ENCODE results near the gene OR6J1. TPM values are rescaled to one million over a fixed set of nuclear protein-coding genes. Genes with fewer than 3 reads are reported as not detected.
"Not testable (repeated sequence)": the region's sequence is repeated elsewhere in the genome, so short reads cannot be mapped to it uniquely, and the experiment has no call there.

Gene OR6J1
- total RNA-seq, 1 donor from 2014 or later = not detected

DNA sequence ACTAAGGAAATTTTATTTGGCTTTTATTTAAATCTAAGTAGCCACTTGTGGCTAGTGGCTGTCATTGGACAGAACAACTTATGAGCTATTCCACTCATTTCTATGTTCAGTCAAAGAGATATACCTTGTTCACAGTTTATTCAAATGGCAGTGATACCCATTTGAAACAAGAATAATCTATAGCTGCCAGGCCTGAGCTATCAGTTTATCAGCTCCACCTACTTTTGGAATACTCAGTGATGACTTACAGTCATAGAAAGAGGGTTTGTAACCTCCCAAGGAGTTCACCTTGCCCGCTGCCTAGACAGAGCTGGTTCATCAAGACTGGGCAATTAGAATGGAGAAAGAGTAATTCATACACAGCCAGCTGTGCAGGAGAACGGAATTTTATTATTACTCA is 50.6 kb downstream of the OR6J1 start:
- peaks cover 7% of the 10 kb centered on the region for H3K36me3 Mint-ChIP-seq (ENCODE audit: low read depth)
- H3K9me3 Mint-ChIP-seq = no peaks in the 10 kb centered on the region
- H3K27ac Mint-ChIP-seq = no peak overlapping the region
- peaks cover 13% of the 10 kb centered on the region for H3K27me3 Mint-ChIP-seq
- DNase-seq = no peak
- intact Hi-C loops (cut with micrococcal nuclease) = no loop called here
- peaks cover 27% of the 10 kb centered on the region for H3K4me1 Mint-ChIP-seq
- no peak overlapping the region for H3K4me3 Mint-ChIP-seq

DNA sequence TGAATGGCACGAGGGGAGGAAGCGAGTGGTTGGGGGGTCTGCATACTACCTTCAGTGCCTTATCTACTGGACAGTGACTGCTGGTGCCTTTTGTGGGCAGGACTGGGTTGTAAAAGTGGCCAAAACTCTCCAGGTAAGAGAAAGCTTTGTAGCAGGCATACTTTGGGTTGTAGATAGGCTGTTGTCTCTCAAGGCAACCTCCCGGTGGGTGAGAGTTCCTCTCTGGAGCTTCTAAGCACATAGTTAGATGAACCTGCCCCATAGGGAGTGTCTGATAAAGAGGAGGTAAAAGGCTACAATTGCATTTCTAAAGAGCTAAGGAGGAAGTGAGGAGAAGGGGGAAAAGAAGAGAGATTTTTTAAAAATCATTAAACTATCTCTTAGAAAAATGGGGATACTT is 51.0 kb downstream of the OR6J1 start:
- intact Hi-C loops (cut with micrococcal nuclease) = no loop called here
- DNase-seq = no peak
- Mint-ChIP-seq H3K27ac (no peak overlapping the region), H3K4me1 (peaks cover 25% of the 10 kb centered on the region), H3K4me3 (no peak overlapping the region), H3K27me3 (peaks cover 13% of the 10 kb centered on the region), H3K9me3 (no peaks in the 10 kb centered on the region), H3K36me3 (ENCODE audit: low read depth) (peaks cover 7% of the 10 kb centered on the region)

DNA sequence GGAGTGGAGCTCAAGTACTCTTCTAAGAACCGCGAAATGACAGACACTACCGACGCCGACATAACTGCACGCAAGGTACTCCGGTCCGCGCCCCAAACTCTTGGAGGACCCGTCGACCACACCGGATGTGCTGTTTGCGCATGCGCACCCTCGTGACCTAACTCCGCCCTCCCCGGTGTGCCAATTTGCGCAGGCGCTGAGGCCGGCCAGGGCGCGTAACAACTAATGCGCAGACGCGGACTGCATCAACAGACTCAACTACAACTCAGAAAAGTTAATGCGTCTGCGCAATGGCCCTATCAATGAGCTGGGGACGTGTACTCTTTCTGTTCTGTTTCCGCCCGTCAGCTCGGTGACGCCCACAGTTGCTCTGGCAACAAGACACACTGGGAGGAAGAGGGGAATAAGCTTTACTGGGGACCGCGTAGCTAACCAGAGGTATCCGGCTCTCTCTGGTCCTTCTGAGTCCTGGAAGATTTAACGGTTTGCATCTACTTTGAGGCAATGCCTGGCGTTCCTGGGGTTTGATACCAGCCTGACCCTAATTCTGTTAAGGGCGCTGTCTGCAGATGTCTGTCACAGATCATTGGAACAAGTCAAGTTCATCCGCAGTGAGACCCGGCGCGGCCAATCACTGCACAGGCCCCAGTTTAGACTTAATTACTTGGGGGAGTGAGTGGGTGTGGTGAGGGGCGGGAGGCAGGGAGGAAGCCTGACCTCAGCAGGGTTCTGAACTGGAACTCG is 54.9 kb downstream of the OR6J1 start, which contains the start of gene DAD1:
DAD1 (minus strand) TSS at position 129 of the 744 bp plus-strand sequence; CDS start at position 62, 67 bp downstream.
- DNase-seq = peak; percentile 100
- Mint-ChIP-seq H3K27ac (peak within 1 kb of the TSS; percentile 99), H3K9me3 (no peaks in the 10 kb centered on the region), H3K36me3 (ENCODE audit: low read depth) (peaks cover 29% of the 10 kb centered on the region), H3K4me1 (peaks cover 49% of the 10 kb centered on the region), H3K27me3 (peaks cover 10% of the 10 kb centered on the region), H3K4me3 (peak within 1 kb of the TSS; percentile 87)
- intact Hi-C loops (cut with micrococcal nuclease) = loop anchor here (1.0 to 5.0 kb wide), 10 partner anchors 9 to 418 kb away; partner anchors contain the start of genes ABHD4, LRP10, PRMT5 and RBM23

DNA sequence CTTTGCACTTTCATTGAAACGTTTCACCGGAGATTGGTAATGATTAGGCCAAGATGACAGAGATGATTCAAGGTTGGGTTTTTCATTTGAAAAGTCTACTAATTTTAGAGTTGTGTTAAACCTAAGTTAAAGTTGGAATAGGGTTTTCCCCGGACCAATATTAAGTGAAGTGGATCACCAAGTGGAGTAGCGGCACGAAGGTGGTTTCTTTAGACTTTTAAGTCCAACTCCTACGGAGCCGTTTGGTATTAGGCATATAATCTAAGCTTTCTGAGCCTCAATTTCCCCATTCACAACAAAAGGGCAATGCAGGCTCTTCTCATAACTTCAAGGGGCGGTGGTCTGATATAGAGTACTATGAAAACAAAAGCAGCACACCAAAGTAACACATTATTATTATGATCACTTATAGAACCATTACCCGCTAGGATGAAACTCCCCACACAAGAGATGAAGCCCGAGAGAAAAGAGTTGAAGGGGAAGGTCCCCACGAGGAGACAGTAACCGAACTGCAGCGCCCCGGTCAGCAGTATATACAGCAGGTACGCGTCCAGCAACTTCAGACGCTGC is 55.5 kb downstream of the OR6J1 start:
- Mint-ChIP-seq H3K36me3 (ENCODE audit: low read depth) (peaks cover 33% of the 10 kb centered on the region), H3K27me3 (peaks cover 7% of the 10 kb centered on the region), H3K27ac (peak overlapping the region; percentile 99), H3K4me3 (peak overlapping the region; percentile 87), H3K9me3 (no peaks in the 10 kb centered on the region), H3K4me1 (peaks cover 54% of the 10 kb centered on the region)
- DNase-seq = no peak
- intact Hi-C loops (cut with micrococcal nuclease) = loop anchor here (1.0 to 5.0 kb wide), 10 partner anchors 10 to 418 kb away; partner anchors contain the start of genes ABHD4, LRP10, PRMT5 and RBM23

DNA sequence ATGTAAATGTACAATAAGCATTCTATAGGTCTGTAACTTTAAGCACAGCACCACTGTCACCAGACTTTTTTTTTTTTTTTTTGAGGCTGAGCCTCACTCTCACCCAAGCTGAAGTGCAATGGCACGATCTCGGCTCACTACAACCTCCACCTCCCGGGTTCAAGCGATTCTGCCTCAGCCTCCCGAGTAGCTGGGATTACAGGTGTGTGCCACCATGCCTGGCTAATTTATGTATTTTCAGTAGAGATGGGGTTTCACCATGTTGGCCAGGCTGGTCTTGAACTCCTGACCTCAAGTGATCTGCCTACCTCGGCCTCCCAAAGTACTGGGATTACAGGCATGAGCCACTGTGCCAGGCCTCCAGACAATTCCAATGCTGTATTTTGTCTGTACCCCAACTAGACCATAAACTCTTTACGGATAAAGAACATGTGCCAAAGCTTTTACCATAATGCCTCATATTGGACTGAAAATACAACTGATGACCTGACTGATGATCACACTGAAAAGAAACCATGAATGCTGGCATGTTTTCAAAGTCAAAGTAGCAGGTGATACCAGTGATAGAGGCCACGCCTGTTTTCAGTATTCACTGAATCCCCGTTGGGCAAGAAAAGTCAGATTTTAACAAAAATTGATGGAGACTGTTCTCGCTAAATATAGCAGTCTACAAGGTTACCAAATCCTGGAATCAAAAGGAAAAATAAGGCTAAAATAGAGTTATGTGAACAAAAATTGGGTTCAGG is 56.3 kb downstream of the OR6J1 start:
- peaks cover 62% of the 10 kb centered on the region for H3K4me1 Mint-ChIP-seq
- H3K27me3 Mint-ChIP-seq, H3K9me3 Mint-ChIP-seq: not testable (repeated sequence)
- DNase-seq = peak; percentile 74
- intact Hi-C loops (cut with micrococcal nuclease) = loop anchor here (2.0 to 5.0 kb wide), 4 partner anchors 149 to 419 kb away; partner anchors contain the start of gene RBM23
- peak overlapping the region; percentile 87 for H3K4me3 Mint-ChIP-seq
- peak overlapping the region; percentile 99 for H3K27ac Mint-ChIP-seq
- peaks cover 40% of the 10 kb centered on the region for H3K36me3 Mint-ChIP-seq (ENCODE audit: low read depth)

DNA sequence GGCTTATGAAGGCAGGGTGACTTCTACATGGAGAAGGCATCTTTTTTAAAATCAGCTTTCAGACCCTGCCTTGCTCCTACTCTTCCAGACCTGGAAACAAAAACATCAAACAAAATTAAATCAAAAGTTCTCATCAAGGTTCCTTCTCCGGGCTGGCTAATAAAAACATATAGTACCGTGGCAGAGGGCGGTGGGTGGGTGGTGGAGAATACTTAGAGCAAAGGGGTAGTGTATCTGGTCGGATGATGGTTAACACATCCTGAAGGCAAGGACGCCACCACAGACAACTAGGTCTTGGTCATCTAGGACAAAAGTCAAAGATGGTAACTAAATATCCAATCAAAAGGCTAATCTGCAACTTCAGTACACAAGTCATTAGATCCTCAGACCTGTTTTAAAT is 56.9 kb downstream of the OR6J1 start:
- Mint-ChIP-seq H3K9me3 (no peaks in the 10 kb centered on the region), H3K4me3 (peak overlapping the region; percentile 87), H3K27ac (peak overlapping the region; percentile 99), H3K4me1 (peaks cover 66% of the 10 kb centered on the region), H3K36me3 (ENCODE audit: low read depth) (peaks cover 43% of the 10 kb centered on the region), H3K27me3 (peaks cover 4% of the 10 kb centered on the region)
- DNase-seq = peak; percentile 62
- intact Hi-C loops (cut with micrococcal nuclease) = loop anchor here (5.0 kb wide), 2 partner anchors 150 to 265 kb away; no protein-coding TSS in a partner anchor

DNA sequence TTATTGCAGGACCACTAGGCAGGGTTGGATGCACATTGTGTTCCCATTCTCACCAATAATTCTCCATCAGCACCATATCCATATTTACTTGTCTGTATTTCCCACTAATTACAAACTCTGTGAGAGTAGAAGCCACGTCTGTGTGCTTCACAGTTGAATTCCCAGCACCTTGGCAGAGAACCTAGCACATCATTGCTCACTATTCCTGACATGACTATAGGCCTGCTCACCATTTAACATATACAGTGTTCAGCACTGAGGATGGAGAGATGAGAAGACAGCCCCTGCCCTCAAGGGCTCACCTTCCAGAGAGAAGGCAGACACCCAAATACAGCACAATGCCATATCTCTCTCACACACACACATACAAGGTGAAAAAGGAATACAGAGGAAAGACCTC is 60.2 kb downstream of the OR6J1 start:
- no peak for DNase-seq
- Mint-ChIP-seq H3K27ac (peak overlapping the region; percentile 73), H3K4me1 (peaks cover 64% of the 10 kb centered on the region), H3K4me3 (peak overlapping the region; percentile 51), H3K27me3 (peaks cover under 1% of the 10 kb centered on the region), H3K36me3 (ENCODE audit: low read depth) (peaks cover 52% of the 10 kb centered on the region), H3K9me3 (no peaks in the 10 kb centered on the region)
- intact Hi-C loops (cut with micrococcal nuclease) = no loop called here

Other genes with a start within 250 kb of the OR6J1 start
- gene DAD1, start 55.1 kb downstream of the OR6J1 start, total RNA-seq = 255 and 266 TPM in 2 replicates
- 9.7 and 10.3 TPM in 2 replicates for gene ABHD4, start 46.1 kb downstream of the OR6J1 start, total RNA-seq
- gene OXA1L, start 122.3 kb upstream of the OR6J1 start, total RNA-seq = 119 and 126 TPM in 2 replicates
- gene SLC7A7, start 171.1 kb upstream of the OR6J1 start, total RNA-seq = 0.40 TPM in 1 of 2 replicates, not detected in the other
- gene MRPL52, start 185.5 kb upstream of the OR6J1 start, total RNA-seq = 189 and 194 TPM in 2 replicates
- gene MMP14, start 192.2 kb upstream of the OR6J1 start, total RNA-seq = 2.1 and 3.2 TPM in 2 replicates
- 34.2 and 35.2 TPM in 2 replicates for gene LRP10, start 227.4 kb upstream of the OR6J1 start, total RNA-seq
- 0.28 and 0.33 TPM in 2 replicates for gene REM2, start 238.9 kb upstream of the OR6J1 start, total RNA-seq

All from activated CD4-positive, alpha-beta T cell treated with anti-CD3 and anti-CD28 coated beads, Interleukin-2, amount 10 ng/mL, durations not matched to agents 24 days and 14 days (primary cell).